Measurements from ENCODE around the gene DBT. TPM values are rescaled to one million over a fixed set of nuclear protein-coding genes. Genes with fewer than 3 reads are reported as not detected.

The DBT gene
- total and polyA plus RNA-seq, 2 of the 8 experiments (the other 6 are each of a cell fraction or from before 2014, with no cell fraction given): 3.3 to 24.6 TPM

DNA sequence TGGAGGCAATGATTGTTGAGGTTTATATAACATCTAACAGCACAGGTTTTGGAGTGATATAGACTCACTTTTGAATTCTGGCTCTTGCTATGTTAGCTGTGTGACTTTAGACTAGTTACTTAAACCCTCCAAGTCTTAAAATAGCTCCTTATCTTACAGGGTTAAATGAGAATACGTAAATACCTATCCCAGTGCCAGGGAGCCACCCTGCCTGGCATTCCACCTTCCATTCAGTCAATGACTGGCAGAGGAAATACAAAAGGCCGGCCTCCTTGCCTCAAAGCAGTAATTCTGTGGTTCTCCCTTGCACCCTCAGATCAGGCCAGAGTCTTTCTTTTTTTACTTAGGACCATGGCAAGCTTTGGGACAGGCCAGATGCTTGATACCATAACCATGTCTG, 31.8 kb downstream of the DBT start:
- Histone ChIP-seq H2AK5ac (ENCODE audit: low read depth, low read length) (no peak overlapping the region), H2BK5ac (ENCODE audit: low read depth, low read length) (no peak overlapping the region), H3K4ac (replicated peaks; ENCODE audit: insufficient read length, low read depth, low read length) (no peak overlapping the region), H3K36me3 (ENCODE audit: control insufficient read depth in 2 of 4, insufficient read depth in 4 of 4, low read length in 3 of 4) (peaks cover 0 to 40% (median 16%) of the 10 kb centered on the region in 4 experiments; a peak in 6 of 8 replicates), H2AFZ (ENCODE audit: low read length) (no peak overlapping the region), H3K9me3 (ENCODE audit: insufficient read depth in 2 of 2, low read depth in 1 of 2, low read length in 1 of 2) (no peaks in the 10 kb centered on the region), H3K23ac (ENCODE audit: insufficient read length) (no peak overlapping the region), H3K79me2 (ENCODE audit: control insufficient read depth in 1 of 2, insufficient read depth in 2 of 2, low read length in 2 of 2) (no peaks in the 10 kb centered on the region), H4K8ac (ENCODE audit: extremely low read depth, insufficient read depth, low read length) (no peak overlapping the region), H4K5ac (ENCODE audit: insufficient read length, low read depth, low read length) (no peak overlapping the region), H3K4me1 (replicated peaks in 1 of 4; ENCODE audit: control insufficient read depth in 3 of 4, insufficient read depth in 4 of 4, low read length in 3 of 4) (no peaks in the 10 kb centered on the region), H3K14ac (ENCODE audit: insufficient read length) (no peak overlapping the region), H2BK12ac (ENCODE audit: low read depth, low read length) (no peak overlapping the region), H4K91ac (replicated peaks; ENCODE audit: insufficient read length, low read length) (no peak overlapping the region), H3K23me2 (ENCODE audit: low read depth, low read length) (no peaks in the 10 kb centered on the region), H2BK20ac (ENCODE audit: low read length) (no peak overlapping the region), H2BK120ac (replicated peaks; ENCODE audit: low read depth, low read length) (no peak overlapping the region), H3K27me3 (replicated peaks in 1 of 4; ENCODE audit: control insufficient read depth in 3 of 4, extremely low read depth in 1 of 4, insufficient read depth in 3 of 4, low read length in 3 of 4) (no peaks in the 10 kb centered on the region), H2BK15ac (ENCODE audit: low read length) (no peak overlapping the region), H3K18ac (ENCODE audit: extremely low read depth, low read length) (no peak overlapping the region), H3K9ac (replicated peaks in 1 of 4; ENCODE audit: extremely low read depth in 1 of 4, low read depth in 3 of 4, low read length in 3 of 4) (no peak overlapping the region), H3K56ac (replicated peaks; ENCODE audit: insufficient read length, low read depth, low read length) (no peak overlapping the region), H3K4me2 (ENCODE audit: insufficient read depth in 1 of 2, low read depth in 2 of 2, low read length in 2 of 2) (no peak overlapping the region), H3K27ac (ENCODE audit: low read depth, low read length) (no peak overlapping the region), H3K4me3 (ENCODE audit: extremely low read depth in 1 of 4, insufficient read depth in 2 of 4, low read depth in 3 of 4, low read length in 4 of 4) (no peak overlapping the region), H4K20me1 (replicated peaks in 1 of 2; ENCODE audit: control insufficient read depth in 1 of 2, insufficient read depth in 2 of 2, low read length in 2 of 2) (peaks cover 0 to 2% of the 10 kb centered on the region in 2 experiments), H3K79me1 (ENCODE audit: low read depth, low read length) (no peaks in the 10 kb centered on the region)
- WGBS, 2 experiments (ENCODE audit: extremely low coverage in 1 of 2, insufficient coverage in 1 of 2, insufficient read length in 1 of 2, insufficient replicate concordance in 2 of 2, low coverage in 1 of 2, low lambda C conversion rate in 2 of 2, missing lambda C conversion rate in 1 of 2): 86% methylated on average over 2 of the region's 2 CpGs; no CpG with 5 or more reads in 1 of the 2 experiments
- DNase-seq (ENCODE audit: low read depth in 1 of 2, low spot score in 2 of 2) (no peak), FAIRE-seq (no peak)
- POLR2A ChIA-PET (ENCODE audit: partially characterized antibody): no interaction called here
- CTCF ChIA-PET (ENCODE audit: partially characterized antibody): interaction anchor here (0.9 to 1.8 kb wide), 4 partner anchors 7 to 241 kb away, joined by 3 to 6 read pairs (median 4); no protein-coding TSS in a partner anchor
- TF ChIP-seq POLR2AphosphoS5 (IDR thresholded peaks at IDR 0.05; ENCODE audit: low read depth, low read length) (no peak), FOSL1 (IDR thresholded peaks at IDR 0.05; ENCODE audit: insufficient read depth, low read depth, low read length) (no peak), JUND (IDR thresholded peaks at IDR 0.05; ENCODE audit: low read length) (no peak), SAP30 (IDR thresholded peaks at IDR 0.05; ENCODE audit: insufficient read depth, insufficient replicate concordance, low read length) (no peak), CBX5 (IDR thresholded peaks at IDR 0.05; ENCODE audit: low read depth, low read length) (no peak), RFX5 (IDR thresholded peaks at IDR 0.05; ENCODE audit: borderline replicate concordance, low read depth, low read length) (no peak), TCF12 (IDR thresholded peaks at IDR 0.05; ENCODE audit: low read depth, low read length) (no peak), NRF1 (IDR thresholded peaks at IDR 0.05; ENCODE audit: low read depth, low read length) (no peak)
- TF ChIP-seq, protein P1, sequence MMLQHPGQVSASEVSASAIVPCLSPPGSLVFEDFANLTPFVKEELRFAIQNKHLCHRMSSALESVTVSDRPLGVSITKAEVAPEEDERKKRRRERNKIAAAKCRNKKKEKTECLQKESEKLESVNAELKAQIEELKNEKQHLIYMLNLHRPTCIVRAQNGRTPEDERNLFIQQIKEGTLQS (IDR thresholded peaks at IDR 0.05; ENCODE audit: insufficient read depth, low read depth, low read length): no peak
- TF ChIP-seq, protein P2, sequence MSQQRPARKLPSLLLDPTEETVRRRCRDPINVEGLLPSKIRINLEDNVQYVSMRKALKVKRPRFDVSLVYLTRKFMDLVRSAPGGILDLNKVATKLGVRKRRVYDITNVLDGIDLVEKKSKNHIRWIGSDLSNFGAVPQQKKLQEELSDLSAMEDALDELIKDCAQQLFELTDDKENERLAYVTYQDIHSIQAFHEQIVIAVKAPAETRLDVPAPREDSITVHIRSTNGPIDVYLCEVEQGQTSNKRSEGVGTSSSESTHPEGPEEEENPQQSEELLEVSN (IDR thresholded peaks at IDR 0.05): no peak

Measured in H1 (cell line).